Measurements from ENCODE around the gene CDK7.
"Not testable (repeated sequence)": the region's sequence is repeated elsewhere in the genome, so short reads cannot be mapped to it uniquely, and the experiment has no call there.

The CDK7 gene

GRCh38 chr5:69209602-69210001 lies 25.1 kb upstream of the CDK7 start:
- H3K27ac ChIP-seq = no peak overlapping the region
- TF ChIP-seq ZFX (IDR thresholded peaks at IDR 0.05; ENCODE audit: borderline replicate concordance) = no peak
- no peak for TF ChIP-seq CTCF (IDR thresholded peaks at IDR 0.05)

- TF ChIP-seq ZFX (IDR thresholded peaks at IDR 0.05; ENCODE audit: borderline replicate concordance) = no peak
- no peak for TF ChIP-seq CTCF (IDR thresholded peaks at IDR 0.05)
- no peak overlapping the region for H3K27ac ChIP-seq
Measured at GRCh38 chr5:69211200-69211599, 23.5 kb upstream of the CDK7 start.

GRCh38 chr5:69212022-69212421 lies 22.7 kb upstream of the CDK7 start:
- TF ChIP-seq ZFX (IDR thresholded peaks at IDR 0.05; ENCODE audit: borderline replicate concordance) (no peak), CTCF (IDR thresholded peaks at IDR 0.05) (no peak)
- H3K27ac ChIP-seq = no peak overlapping the region

- no peak for TF ChIP-seq ZFX (IDR thresholded peaks at IDR 0.05; ENCODE audit: borderline replicate concordance)
- TF ChIP-seq CTCF (IDR thresholded peaks at IDR 0.05) = no peak
- H3K27ac ChIP-seq = no peak overlapping the region
Measured at GRCh38 chr5:69213513-69214215, 21.0 kb upstream of the CDK7 start.

- peak overlapping the region; percentile 83 for H3K27ac ChIP-seq
Measured at GRCh38 chr5:69217151-69217511, 17.6 kb upstream of the CDK7 start.

GRCh38 chr5:69217548-69218526 lies 16.8 kb upstream of the CDK7 start:
- peak overlapping the region; percentile 83 for H3K27ac ChIP-seq
- TF ChIP-seq ZFX (IDR thresholded peaks at IDR 0.05; ENCODE audit: borderline replicate concordance) (no peak), CTCF (IDR thresholded peaks at IDR 0.05) (no peak)

More at GRCh38 chr5:69217151-69217511, 17.6 kb upstream of the CDK7 start:
- TF ChIP-seq CTCF (IDR thresholded peaks at IDR 0.05) (no peak), ZFX (IDR thresholded peaks at IDR 0.05; ENCODE audit: borderline replicate concordance) (no peak)

GRCh38 chr5:69219939-69220338 lies 14.7 kb upstream of the CDK7 start:
- TF ChIP-seq CTCF (IDR thresholded peaks at IDR 0.05) = no peak
- TF ChIP-seq ZFX (IDR thresholded peaks at IDR 0.05; ENCODE audit: borderline replicate concordance) = no peak
- H3K27ac ChIP-seq = no peak overlapping the region

GRCh38 chr5:69220371-69220770 lies 14.3 kb upstream of the CDK7 start:
- not testable (repeated sequence) for H3K27ac ChIP-seq

GRCh38 chr5:69220833-69221232 lies 13.9 kb upstream of the CDK7 start:
- H3K27ac ChIP-seq = not testable (repeated sequence)
